HepG2 (cell line): ENCODE measurements around the gene SULT2A1. TPM values are rescaled to one million over a fixed set of nuclear protein-coding genes. Genes with fewer than 3 reads are reported as not detected.

Source experiments
- ADNP ChIP-seq: sonication (generic); formaldehyde crosslinking; IDR thresholded peaks from 2 replicates; pipeline ENCODE4 v1.4.0; 2020; ENCODE audit warnings: missing genetic modification reagents
- JUNB ChIP-seq: sonication (generic); formaldehyde crosslinking; IDR thresholded peaks from 2 replicates; pipeline ENCODE4 v1.8.0; 2022; ENCODE audit warnings: missing genetic modification reagents, mild to moderate bottlenecking, borderline replicate concordance
- RAD51 ChIP-seq: fragments of 450-650 bp; IDR thresholded peaks from 2 replicates; pipeline ENCODE4 v1.6.1; 2016; ENCODE audit warnings: borderline replicate concordance
- RXRB ChIP-seq: IDR thresholded peaks from 2 replicates; pipeline ENCODE4 v1.6.1; 2016; ENCODE audit warnings: borderline replicate concordance, missing genetic modification reagents, missing compliant biosample characterization
- SNAPC2 ChIP-seq: sonication (generic); formaldehyde crosslinking; IDR thresholded peaks from 2 replicates; pipeline ENCODE4 v1.8.1; 2022; ENCODE audit warnings: mild to moderate bottlenecking, missing genetic modification reagents
- SOX6 ChIP-seq, 2 experiments: fragments of 450-650 bp in 1 of 2; sonication (generic) in 1 of 2; formaldehyde crosslinking in 1 of 2; IDR thresholded peaks; 2 replicates each; pipeline versions ENCODE4 v1.4.0 to v1.6.1; 2017 to 2020; ENCODE audit warnings: antibody characterized with exemption in 1 of 2, mild to moderate bottlenecking in 1 of 2, missing genetic modification reagents in 1 of 2
- ZC3H4 ChIP-seq: sonication (generic); formaldehyde crosslinking; IDR thresholded peaks from 2 replicates; pipeline ENCODE4 v1.4.0; 2020; ENCODE audit warnings: missing genetic modification reagents, borderline replicate concordance
- ZNF607 ChIP-seq: sonication (generic); formaldehyde crosslinking; IDR thresholded peaks from 2 replicates; pipeline ENCODE4 v1.5.1; 2020; ENCODE audit warnings: missing genetic modification reagents, mild to moderate bottlenecking, borderline replicate concordance
- ZNF768 ChIP-seq: sonication (generic); formaldehyde crosslinking; IDR thresholded peaks from 2 replicates; pipeline ENCODE4 v1.4.0; 2020; ENCODE audit warnings: missing genetic modification reagents
- polyA plus RNA-seq, 8 experiments: library from polyadenylated mRNA; depleted of rRNA in 3 of 8; stranded (reverse) in 7 of 8; unstranded in 1 of 8; fragments of >200 nt; fragmentation: Illumina TruSeq in 4 of 8; extraction: Trizol in 4 of 8; gene quantifications; 2 replicates each; pipeline versions ENCODE4 v1.2.1 to v1.2.3, GENCODE V29; 2011 to 2016; ENCODE audit warnings: low read depth in 4 of 8, missing spikeins in 1 of 8, mixed read lengths in 1 of 8; ENCODE audit not compliant: insufficient read depth in 1 of 8
- total RNA-seq, 5 experiments: library from RNA; depleted of rRNA; stranded (reverse); fragments of >200 nt; fragmentation: Illumina TruSeq; extraction: Trizol; gene quantifications; 2 replicates each; pipeline ENCODE4 v1.2.3, GENCODE V29; 2016; ENCODE audit warnings: low read depth in 1 of 5
- TF ChIP-seq, protein P1 (sequence below): sonication (generic); formaldehyde crosslinking; IDR thresholded peaks from 2 replicates; pipeline ENCODE4 v1.4.0; 2020; ENCODE audit warnings: missing genetic modification reagents, mild to moderate bottlenecking, borderline replicate concordance
- TF ChIP-seq, protein P2 (sequence below): sonication (generic); formaldehyde crosslinking; IDR thresholded peaks from 2 replicates; pipeline ENCODE4 v1.5.1; 2020; ENCODE audit warnings: missing genetic modification reagents, mild to moderate bottlenecking, borderline replicate concordance
- TF ChIP-seq, protein P3 (sequence below): sonication (generic); formaldehyde crosslinking; IDR thresholded peaks from 2 replicates; pipeline ENCODE4 v1.9.0; 2021; ENCODE audit warnings: missing genetic modification reagents, borderline replicate concordance
- TF ChIP-seq, protein P4 (sequence below): sonication (generic); formaldehyde crosslinking; IDR thresholded peaks from 2 replicates; pipeline ENCODE4 v1.5.1; 2020; ENCODE audit warnings: mild to moderate bottlenecking, missing genetic modification reagents, moderate library complexity
- TF ChIP-seq, protein P5 (sequence below): conservative IDR thresholded peaks from 2 replicates; pipeline ENCODE4 v1.6.1; 2018; ENCODE audit warnings: missing genetic modification reagents

The SULT2A1 gene
- total and polyA plus RNA-seq, 2 of the 13 experiments (the other 11 are each of a cell fraction or from before 2014, with no cell fraction given): 137 to 193 TPM

DNA sequence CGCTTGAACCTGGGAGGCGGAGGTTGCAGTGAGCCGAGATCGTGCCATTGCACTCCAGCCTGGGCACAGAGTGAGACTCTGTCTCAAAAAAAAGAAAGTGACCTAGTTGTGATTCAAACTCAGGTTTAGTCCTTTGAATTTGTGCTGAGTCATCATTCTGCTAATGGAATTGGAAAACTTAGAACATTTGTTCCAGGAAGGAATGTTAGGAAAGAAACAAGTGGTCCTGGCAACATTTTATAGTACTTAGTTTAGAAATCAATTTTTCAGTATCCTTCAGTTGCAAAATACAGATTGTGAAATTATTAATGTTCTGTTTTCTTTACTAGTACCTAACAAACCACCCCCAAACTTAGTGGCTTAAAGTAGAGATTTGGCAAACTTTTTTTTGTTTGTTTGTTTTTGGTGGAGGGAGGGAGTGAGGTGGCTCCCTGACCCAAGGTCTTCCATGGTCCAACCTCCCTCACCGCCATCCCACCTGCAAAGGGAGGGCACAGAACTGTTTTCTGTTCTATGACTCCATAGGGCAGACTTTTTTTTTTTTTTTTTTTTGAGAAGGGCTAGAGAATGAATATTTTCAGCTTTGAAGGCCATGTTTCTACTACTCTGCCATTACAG lies 9.2 kb upstream of the SULT2A1 start (continued):
- TF ChIP-seq, protein P1, sequence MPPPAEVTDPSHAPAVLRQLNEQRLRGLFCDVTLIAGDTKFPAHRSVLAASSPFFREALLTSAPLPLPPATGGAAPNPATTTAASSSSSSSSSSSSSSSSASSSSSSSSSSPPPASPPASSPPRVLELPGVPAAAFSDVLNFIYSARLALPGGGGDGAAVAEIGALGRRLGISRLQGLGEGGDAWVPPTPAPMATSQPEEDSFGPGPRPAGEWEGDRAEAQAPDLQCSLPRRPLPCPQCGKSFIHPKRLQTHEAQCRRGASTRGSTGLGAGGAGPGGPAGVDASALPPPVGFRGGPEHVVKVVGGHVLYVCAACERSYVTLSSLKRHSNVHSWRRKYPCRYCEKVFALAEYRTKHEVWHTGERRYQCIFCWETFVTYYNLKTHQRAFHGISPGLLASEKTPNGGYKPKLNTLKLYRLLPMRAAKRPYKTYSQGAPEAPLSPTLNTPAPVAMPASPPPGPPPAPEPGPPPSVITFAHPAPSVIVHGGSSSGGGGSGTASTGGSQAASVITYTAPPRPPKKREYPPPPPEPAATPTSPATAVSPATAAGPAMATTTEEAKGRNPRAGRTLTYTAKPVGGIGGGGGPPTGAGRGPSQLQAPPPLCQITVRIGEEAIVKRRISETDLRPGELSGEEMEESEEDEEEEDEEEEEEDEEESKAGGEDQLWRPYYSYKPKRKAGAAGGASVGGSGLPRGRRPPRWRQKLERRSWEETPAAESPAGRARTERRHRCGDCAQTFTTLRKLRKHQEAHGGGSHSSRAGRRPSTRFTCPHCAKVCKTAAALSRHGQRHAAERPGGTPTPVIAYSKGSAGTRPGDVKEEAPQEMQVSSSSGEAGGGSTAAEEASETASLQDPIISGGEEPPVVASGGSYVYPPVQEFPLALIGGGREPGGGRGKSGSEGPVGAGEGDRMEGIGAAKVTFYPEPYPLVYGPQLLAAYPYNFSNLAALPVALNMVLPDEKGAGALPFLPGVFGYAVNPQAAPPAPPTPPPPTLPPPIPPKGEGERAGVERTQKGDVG (CRISPR knock-in tag): 0 out of 2 replicates have a peak, but pooled peaks have one; percentile 59
- TF ChIP-seq SNAPC2: no peak
- TF ChIP-seq RXRB (CRISPR knock-in tag): no peak
- TF ChIP-seq, protein P2, sequence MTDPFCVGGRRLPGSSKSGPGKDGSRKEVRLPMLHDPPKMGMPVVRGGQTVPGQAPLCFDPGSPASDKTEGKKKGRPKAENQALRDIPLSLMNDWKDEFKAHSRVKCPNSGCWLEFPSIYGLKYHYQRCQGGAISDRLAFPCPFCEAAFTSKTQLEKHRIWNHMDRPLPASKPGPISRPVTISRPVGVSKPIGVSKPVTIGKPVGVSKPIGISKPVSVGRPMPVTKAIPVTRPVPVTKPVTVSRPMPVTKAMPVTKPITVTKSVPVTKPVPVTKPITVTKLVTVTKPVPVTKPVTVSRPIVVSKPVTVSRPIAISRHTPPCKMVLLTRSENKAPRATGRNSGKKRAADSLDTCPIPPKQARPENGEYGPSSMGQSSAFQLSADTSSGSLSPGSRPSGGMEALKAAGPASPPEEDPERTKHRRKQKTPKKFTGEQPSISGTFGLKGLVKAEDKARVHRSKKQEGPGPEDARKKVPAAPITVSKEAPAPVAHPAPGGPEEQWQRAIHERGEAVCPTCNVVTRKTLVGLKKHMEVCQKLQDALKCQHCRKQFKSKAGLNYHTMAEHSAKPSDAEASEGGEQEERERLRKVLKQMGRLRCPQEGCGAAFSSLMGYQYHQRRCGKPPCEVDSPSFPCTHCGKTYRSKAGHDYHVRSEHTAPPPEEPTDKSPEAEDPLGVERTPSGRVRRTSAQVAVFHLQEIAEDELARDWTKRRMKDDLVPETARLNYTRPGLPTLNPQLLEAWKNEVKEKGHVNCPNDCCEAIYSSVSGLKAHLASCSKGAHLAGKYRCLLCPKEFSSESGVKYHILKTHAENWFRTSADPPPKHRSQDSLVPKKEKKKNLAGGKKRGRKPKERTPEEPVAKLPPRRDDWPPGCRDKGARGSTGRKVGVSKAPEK (CRISPR knock-in tag): no peak
- TF ChIP-seq ZNF768 (CRISPR knock-in tag): no peak
- no peak for TF ChIP-seq ADNP
- TF ChIP-seq, protein P3, sequence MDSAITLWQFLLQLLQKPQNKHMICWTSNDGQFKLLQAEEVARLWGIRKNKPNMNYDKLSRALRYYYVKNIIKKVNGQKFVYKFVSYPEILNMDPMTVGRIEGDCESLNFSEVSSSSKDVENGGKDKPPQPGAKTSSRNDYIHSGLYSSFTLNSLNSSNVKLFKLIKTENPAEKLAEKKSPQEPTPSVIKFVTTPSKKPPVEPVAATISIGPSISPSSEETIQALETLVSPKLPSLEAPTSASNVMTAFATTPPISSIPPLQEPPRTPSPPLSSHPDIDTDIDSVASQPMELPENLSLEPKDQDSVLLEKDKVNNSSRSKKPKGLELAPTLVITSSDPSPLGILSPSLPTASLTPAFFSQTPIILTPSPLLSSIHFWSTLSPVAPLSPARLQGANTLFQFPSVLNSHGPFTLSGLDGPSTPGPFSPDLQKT (CRISPR knock-in tag): no peak
- TF ChIP-seq, protein P4, sequence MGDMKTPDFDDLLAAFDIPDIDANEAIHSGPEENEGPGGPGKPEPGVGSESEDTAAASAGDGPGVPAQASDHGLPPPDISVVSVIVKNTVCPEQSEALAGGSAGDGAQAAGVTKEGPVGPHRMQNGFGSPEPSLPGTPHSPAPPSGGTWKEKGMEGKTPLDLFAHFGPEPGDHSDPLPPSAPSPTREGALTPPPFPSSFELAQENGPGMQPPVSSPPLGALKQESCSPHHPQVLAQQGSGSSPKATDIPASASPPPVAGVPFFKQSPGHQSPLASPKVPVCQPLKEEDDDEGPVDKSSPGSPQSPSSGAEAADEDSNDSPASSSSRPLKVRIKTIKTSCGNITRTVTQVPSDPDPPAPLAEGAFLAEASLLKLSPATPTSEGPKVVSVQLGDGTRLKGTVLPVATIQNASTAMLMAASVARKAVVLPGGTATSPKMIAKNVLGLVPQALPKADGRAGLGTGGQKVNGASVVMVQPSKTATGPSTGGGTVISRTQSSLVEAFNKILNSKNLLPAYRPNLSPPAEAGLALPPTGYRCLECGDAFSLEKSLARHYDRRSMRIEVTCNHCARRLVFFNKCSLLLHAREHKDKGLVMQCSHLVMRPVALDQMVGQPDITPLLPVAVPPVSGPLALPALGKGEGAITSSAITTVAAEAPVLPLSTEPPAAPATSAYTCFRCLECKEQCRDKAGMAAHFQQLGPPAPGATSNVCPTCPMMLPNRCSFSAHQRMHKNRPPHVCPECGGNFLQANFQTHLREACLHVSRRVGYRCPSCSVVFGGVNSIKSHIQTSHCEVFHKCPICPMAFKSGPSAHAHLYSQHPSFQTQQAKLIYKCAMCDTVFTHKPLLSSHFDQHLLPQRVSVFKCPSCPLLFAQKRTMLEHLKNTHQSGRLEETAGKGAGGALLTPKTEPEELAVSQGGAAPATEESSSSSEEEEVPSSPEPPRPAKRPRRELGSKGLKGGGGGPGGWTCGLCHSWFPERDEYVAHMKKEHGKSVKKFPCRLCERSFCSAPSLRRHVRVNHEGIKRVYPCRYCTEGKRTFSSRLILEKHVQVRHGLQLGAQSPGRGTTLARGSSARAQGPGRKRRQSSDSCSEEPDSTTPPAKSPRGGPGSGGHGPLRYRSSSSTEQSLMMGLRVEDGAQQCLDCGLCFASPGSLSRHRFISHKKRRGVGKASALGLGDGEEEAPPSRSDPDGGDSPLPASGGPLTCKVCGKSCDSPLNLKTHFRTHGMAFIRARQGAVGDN (CRISPR knock-in tag): 0 out of 2 replicates have a peak, but pooled peaks have one; percentile 30
- no peak for TF ChIP-seq RAD51
- no peak for TF ChIP-seq ZC3H4
- no peak for TF ChIP-seq JUNB (CRISPR knock-in tag)
- TF ChIP-seq, protein P5, sequence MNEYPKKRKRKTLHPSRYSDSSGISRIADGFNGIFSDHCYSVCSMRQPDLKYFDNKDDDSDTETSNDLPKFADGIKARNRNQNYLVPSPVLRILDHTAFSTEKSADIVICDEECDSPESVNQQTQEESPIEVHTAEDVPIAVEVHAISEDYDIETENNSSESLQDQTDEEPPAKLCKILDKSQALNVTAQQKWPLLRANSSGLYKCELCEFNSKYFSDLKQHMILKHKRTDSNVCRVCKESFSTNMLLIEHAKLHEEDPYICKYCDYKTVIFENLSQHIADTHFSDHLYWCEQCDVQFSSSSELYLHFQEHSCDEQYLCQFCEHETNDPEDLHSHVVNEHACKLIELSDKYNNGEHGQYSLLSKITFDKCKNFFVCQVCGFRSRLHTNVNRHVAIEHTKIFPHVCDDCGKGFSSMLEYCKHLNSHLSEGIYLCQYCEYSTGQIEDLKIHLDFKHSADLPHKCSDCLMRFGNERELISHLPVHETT (CRISPR knock-in tag): no peak
- TF ChIP-seq SOX6 (IDR thresholded peaks at IDR 0.05): no peak
- peak; percentile 15; the same call in 1 of the 2 replicates for TF ChIP-seq SOX6 (CRISPR knock-in tag; IDR thresholded peaks at IDR 0.05)
- no peak for TF ChIP-seq ZNF607
